ENCODE results near the gene CD2. TPM values are rescaled to one million over a fixed set of nuclear protein-coding genes. Genes with fewer than 3 reads are reported as not detected.
"Not testable (repeated sequence)": the region's sequence is repeated elsewhere in the genome, so short reads cannot be mapped to it uniquely, and the experiment has no call there.

CD2 gene
- total RNA-seq, 1 donor from 2014 or later, result 11.4 TPM

DNA sequence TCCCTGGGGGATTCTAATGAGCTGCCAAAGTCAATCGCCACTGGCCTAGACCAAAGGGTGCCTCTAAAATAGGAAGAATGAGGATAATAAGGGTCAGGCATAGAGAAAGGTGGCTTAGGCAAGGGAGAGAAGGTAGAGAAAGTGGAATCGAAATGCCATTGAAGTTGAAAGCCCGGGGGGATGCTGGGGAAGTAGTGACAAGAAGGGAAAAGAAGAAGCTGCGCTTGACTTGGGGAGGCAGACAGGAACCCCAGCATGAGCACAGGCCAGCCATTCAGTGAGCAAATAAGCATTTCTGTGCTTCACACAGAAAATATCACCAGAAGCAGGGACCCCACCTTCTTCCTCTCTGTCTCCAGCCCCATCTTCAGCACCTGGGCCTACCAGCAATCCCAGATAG, 1.5 kb downstream of the CD2 start:
- ATAC-seq (no peak), DNase-seq (no peak)
- intact Hi-C loops (cut with DNase I), result no loop called here
- H3K9me3 ChIP-seq, result no peaks in the 10 kb centered on the region
- H3K27me3 ChIP-seq, result no peaks in the 10 kb centered on the region
- TF ChIP-seq, protein P1, sequence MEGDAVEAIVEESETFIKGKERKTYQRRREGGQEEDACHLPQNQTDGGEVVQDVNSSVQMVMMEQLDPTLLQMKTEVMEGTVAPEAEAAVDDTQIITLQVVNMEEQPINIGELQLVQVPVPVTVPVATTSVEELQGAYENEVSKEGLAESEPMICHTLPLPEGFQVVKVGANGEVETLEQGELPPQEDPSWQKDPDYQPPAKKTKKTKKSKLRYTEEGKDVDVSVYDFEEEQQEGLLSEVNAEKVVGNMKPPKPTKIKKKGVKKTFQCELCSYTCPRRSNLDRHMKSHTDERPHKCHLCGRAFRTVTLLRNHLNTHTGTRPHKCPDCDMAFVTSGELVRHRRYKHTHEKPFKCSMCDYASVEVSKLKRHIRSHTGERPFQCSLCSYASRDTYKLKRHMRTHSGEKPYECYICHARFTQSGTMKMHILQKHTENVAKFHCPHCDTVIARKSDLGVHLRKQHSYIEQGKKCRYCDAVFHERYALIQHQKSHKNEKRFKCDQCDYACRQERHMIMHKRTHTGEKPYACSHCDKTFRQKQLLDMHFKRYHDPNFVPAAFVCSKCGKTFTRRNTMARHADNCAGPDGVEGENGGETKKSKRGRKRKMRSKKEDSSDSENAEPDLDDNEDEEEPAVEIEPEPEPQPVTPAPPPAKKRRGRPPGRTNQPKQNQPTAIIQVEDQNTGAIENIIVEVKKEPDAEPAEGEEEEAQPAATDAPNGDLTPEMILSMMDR (IDR thresholded peaks at IDR 0.05), result no peak
- peak overlapping the region; percentile 40 for H3K4me3 ChIP-seq
- peak overlapping the region; percentile 42 for H3K27ac ChIP-seq
- H3K4me1 ChIP-seq, result no peaks in the 10 kb centered on the region
- no peaks in the 10 kb centered on the region for H3K36me3 ChIP-seq

DNA sequence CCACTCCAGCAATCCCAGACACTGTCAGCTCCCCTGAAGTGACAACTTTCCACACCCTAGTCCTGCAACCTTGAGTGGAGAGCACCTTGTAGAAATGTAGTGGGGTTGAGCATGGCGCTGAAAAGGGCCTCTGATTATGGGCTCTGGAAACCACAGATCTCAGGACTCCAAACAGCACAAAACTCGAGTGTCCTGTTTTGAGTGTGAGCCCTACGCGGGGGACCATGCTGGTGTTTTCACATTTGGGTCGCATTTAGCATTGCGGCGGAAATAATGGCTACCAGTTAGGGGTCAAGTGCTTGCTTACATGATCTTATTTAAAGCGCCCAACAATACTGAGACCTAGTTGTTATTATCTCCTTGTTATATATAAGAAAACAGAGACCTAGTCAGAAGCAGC, 1.9 kb downstream of the CD2 start:
- H3K27ac ChIP-seq; H3K4me1 ChIP-seq; DNase-seq; H3K36me3 ChIP-seq; H3K9me3 ChIP-seq; intact Hi-C loops (cut with DNase I); H3K27me3 ChIP-seq; ATAC-seq: not testable (repeated sequence)
- H3K4me3 ChIP-seq, result peak overlapping the region; percentile 40

DNA sequence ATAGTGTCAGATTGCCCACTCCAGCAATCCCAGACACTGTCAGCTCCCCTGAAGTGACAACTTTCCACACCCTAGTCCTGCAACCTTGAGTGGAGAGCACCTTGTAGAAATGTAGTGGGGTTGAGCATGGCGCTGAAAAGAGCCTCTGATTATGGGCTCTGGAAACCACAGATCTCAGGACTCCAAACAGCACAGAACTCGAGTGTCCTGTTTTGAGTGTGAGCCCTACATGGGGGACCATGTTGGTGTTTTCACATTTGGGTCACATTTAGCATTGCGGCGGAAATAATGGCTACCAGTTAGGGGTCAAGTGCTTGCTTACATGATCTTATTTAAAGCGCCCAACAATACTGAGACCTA, 4.2 kb downstream of the CD2 start:
- DNase-seq; H3K36me3 ChIP-seq; ATAC-seq; H3K9me3 ChIP-seq; H3K27ac ChIP-seq; H3K4me1 ChIP-seq; H3K27me3 ChIP-seq; intact Hi-C loops (cut with DNase I): not testable (repeated sequence)
- peak overlapping the region; percentile 36 for H3K4me3 ChIP-seq

DNA sequence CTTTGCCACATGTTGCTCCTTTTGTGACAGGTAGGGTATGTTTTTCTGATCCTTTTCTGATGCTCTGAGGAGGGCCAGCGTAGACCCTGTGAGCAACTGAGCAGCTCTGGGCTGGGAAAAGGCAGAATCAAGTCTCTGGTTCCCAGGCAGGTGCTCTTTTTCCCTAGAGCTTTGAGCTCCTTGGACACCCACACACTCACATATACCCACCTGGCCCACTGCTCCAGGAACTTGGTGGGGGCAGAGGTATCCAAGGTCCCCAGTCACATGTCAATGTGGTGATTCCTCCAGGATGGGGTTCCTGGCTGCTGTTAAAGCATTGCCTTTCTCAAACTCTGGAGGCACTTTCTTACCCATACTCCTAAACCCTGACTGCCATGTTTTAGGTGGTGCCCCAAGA, 5.4 kb downstream of the CD2 start:
- H3K27ac ChIP-seq, result no peak overlapping the region
- H3K9me3 ChIP-seq, result no peaks in the 10 kb centered on the region
- intact Hi-C loops (cut with DNase I), result no loop called here
- H3K4me3 ChIP-seq, result peak overlapping the region; percentile 12
- H3K36me3 ChIP-seq, result no peaks in the 10 kb centered on the region
- DNase-seq, result no peak
- H3K4me1 ChIP-seq, result no peaks in the 10 kb centered on the region
- no peaks in the 10 kb centered on the region for H3K27me3 ChIP-seq
- TF ChIP-seq, protein P1 (IDR thresholded peaks at IDR 0.05), result no peak
- no peak for ATAC-seq

DNA sequence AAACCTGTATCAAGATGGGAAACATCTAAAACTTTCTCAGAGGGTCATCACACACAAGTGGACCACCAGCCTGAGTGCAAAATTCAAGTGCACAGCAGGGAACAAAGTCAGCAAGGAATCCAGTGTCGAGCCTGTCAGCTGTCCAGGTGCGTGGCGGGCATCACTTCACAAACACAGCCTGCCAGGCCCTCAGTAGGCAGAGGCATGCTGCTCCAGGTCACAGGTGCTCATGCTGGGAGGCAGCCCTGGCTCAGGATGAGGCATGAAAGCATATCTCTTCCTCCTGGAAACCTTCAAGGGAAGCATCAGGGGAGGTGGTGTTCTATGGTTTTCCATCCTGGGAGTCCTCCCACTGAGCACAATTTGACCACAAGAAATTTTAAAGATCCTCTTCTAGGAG, 6.3 kb downstream of the CD2 start:
- no peak for DNase-seq
- H3K27me3 ChIP-seq, result no peaks in the 10 kb centered on the region
- no peaks in the 10 kb centered on the region for H3K9me3 ChIP-seq
- H3K36me3 ChIP-seq, result no peaks in the 10 kb centered on the region
- ATAC-seq, result no peak
- no peak overlapping the region for H3K4me3 ChIP-seq
- TF ChIP-seq, protein P1 (IDR thresholded peaks at IDR 0.05), result no peak
- no peaks in the 10 kb centered on the region for H3K4me1 ChIP-seq
- intact Hi-C loops (cut with DNase I), result no loop called here
- H3K27ac ChIP-seq, result no peak overlapping the region

DNA sequence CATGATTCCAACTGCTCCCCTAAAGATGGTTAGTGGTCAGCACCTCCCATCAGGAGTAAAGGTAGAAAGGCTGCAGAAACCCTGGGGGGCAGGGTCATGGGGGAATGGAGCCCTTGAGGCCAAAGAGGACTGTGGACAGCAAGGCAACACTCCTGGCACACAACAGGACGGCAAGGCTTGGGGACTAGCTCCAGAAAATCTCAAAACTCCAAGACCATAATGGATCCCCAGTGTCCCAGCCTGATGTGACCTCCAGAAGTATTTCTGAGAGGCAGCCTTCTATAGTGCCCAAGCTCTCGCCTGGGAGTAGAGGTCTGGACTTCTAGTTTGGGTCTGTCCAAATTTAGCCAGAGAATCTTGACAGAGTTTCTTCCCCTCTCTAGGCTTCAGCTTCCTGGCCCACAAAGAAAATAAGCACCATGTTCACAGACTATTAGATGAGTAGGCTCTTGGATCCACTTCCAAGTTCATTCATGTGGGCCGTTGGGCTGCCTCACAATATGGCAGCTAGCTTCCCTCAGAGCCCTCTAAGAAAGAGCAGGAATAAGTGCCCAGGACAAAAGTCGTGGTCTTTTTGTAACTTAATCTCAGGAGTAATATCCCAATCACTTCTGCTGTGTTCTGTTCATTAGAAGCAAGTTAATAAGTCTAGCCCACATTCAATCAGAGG, 6.9 kb downstream of the CD2 start:
- no peak overlapping the region for H3K27ac ChIP-seq

More for the DNA sequence above, 6.9 kb downstream of the CD2 start:
- no peaks in the 10 kb centered on the region for H3K27me3 ChIP-seq
- DNase-seq (no peak), ATAC-seq (no peak)
- H3K36me3 ChIP-seq, result no peaks in the 10 kb centered on the region
- no peak overlapping the region for H3K4me3 ChIP-seq
- H3K9me3 ChIP-seq, result no peaks in the 10 kb centered on the region
- intact Hi-C loops (cut with DNase I), result no loop called here
- no peaks in the 10 kb centered on the region for H3K4me1 ChIP-seq
- TF ChIP-seq, protein P1 (IDR thresholded peaks at IDR 0.05), result no peak
